HepG2 (cell line): ENCODE data around the gene PSENEN. TPM values are rescaled to one million over a fixed set of nuclear protein-coding genes. Genes with fewer than 3 reads are reported as not detected.
A peak's percentile ranks its signal among the peaks of the same experiment; 100 is the strongest.

Experiments used
- ETV5 ChIP-seq: IDR thresholded peaks from 2 replicates; pipeline ENCODE4 v1.6.1; 2018; ENCODE audit warnings: missing biosample characterization, missing genetic modification reagents, inconsistent platforms, borderline replicate concordance
- FIP1L1 ChIP-seq: fragments of 200-400 bp; formaldehyde crosslinking; IDR thresholded peaks from 2 replicates; pipeline ENCODE4 v1.6.1; 2018; ENCODE audit warnings: low read depth, mild to moderate bottlenecking, low read length, moderate library complexity, borderline replicate concordance; ENCODE audit not compliant: insufficient read depth
- MAZ ChIP-seq, 2 experiments: sonication (generic) in 1 of 2; formaldehyde crosslinking in 1 of 2; IDR thresholded peaks; 2 replicates each; pipeline versions ENCODE4 v1.5.0 to v1.6.1; 2012 to 2020; ENCODE audit warnings: low read depth in 2 of 2, mild to moderate bottlenecking in 2 of 2, borderline replicate concordance in 1 of 2, improper control_type of control experiment in 1 of 2, low read length in 1 of 2, missing genetic modification reagents in 1 of 2, moderate library complexity in 1 of 2
- NCOR1 ChIP-seq: fragments of 200-600 bp; sonication (generic); IDR thresholded peaks from 2 replicates; pipeline ENCODE4 v1.7.0; 2017; ENCODE audit warnings: antibody characterized with exemption, low read length, borderline replicate concordance
- PITX1 ChIP-seq: sonication (generic); formaldehyde crosslinking; IDR thresholded peaks from 2 replicates; pipeline ENCODE4 v1.5.1; 2020; ENCODE audit warnings: mild to moderate bottlenecking, missing genetic modification reagents
- POLR2G ChIP-seq: fragments of 200-400 bp; formaldehyde crosslinking; IDR thresholded peaks from 2 replicates; pipeline ENCODE4 v1.6.1; 2018; ENCODE audit warnings: mild to moderate bottlenecking, low read depth, low read length, moderate library complexity
- RBFOX2 ChIP-seq: fragments of 200-400 bp; formaldehyde crosslinking; IDR thresholded peaks from 2 replicates; pipeline ENCODE4 v1.6.1; 2017; ENCODE audit warnings: low read depth, mild to moderate bottlenecking, low read length
- TEAD2 ChIP-seq: sonication (generic); formaldehyde crosslinking; IDR thresholded peaks from 2 replicates; pipeline ENCODE4 v1.9.0; 2021; ENCODE audit warnings: missing genetic modification reagents
- YY1 ChIP-seq: IDR thresholded peaks from 2 replicates; pipeline ENCODE4 v1.6.1; 2011; ENCODE audit warnings: low read length, low read depth, moderate library complexity, mild to moderate bottlenecking; ENCODE audit not compliant: insufficient read depth, insufficient replicate concordance
- ZFY ChIP-seq: sonication (generic); formaldehyde crosslinking; IDR thresholded peaks from 2 replicates; pipeline ENCODE4 v1.4.0; 2020; ENCODE audit warnings: missing genetic modification reagents
- ZNF10 ChIP-seq: sonication (generic); formaldehyde crosslinking; IDR thresholded peaks from 2 replicates; pipeline ENCODE4 v1.4.0; 2020; ENCODE audit warnings: mild to moderate bottlenecking, low read depth, missing genetic modification reagents, borderline replicate concordance
- ZNF670 ChIP-seq: sonication (generic); formaldehyde crosslinking; IDR thresholded peaks from 2 replicates; pipeline ENCODE4 v1.8.0; 2022; ENCODE audit warnings: mild to moderate bottlenecking, missing genetic modification reagents, borderline replicate concordance
- ZSCAN12 ChIP-seq: sonication (generic); formaldehyde crosslinking; IDR thresholded peaks from 2 replicates; pipeline ENCODE4 v1.9.0; 2021; ENCODE audit warnings: mild to moderate bottlenecking, missing genetic modification reagents
- polyA plus RNA-seq, 8 experiments: library from polyadenylated mRNA; depleted of rRNA in 3 of 8; stranded (reverse) in 7 of 8; unstranded in 1 of 8; fragments of >200 nt; fragmentation: Illumina TruSeq in 4 of 8; extraction: Trizol in 4 of 8; gene quantifications; 2 replicates each; pipeline versions ENCODE4 v1.2.1 to v1.2.3, GENCODE V29; 2011 to 2016; ENCODE audit warnings: low read depth in 4 of 8, missing spikeins in 1 of 8, mixed read lengths in 1 of 8; ENCODE audit not compliant: insufficient read depth in 1 of 8
- total RNA-seq, 5 experiments: library from RNA; depleted of rRNA; stranded (reverse); fragments of >200 nt; fragmentation: Illumina TruSeq; extraction: Trizol; gene quantifications; 2 replicates each; pipeline ENCODE4 v1.2.3, GENCODE V29; 2016; ENCODE audit warnings: low read depth in 1 of 5
- TF ChIP-seq, protein P1 (sequence below): sonication (generic); formaldehyde crosslinking; conservative IDR thresholded peaks from 2 replicates; pipeline ENCODE4 v1.4.0; 2020; ENCODE audit warnings: missing genetic modification reagents
- TF ChIP-seq, protein P2 (sequence below): sonication (generic); formaldehyde crosslinking; IDR thresholded peaks from 2 replicates; pipeline ENCODE4 v1.4.0; 2020; ENCODE audit warnings: mild to moderate bottlenecking, missing genetic modification reagents
- TF ChIP-seq, protein P3 (sequence below): IDR thresholded peaks from 2 replicates; pipeline ENCODE4 v1.6.1; 2012; ENCODE audit warnings: inconsistent platforms
- TF ChIP-seq, protein P4 (sequence below): sonication (generic); formaldehyde crosslinking; IDR thresholded peaks from 2 replicates; pipeline ENCODE4 v1.4.0; 2020; ENCODE audit warnings: mild to moderate bottlenecking, missing genetic modification reagents, borderline replicate concordance
- TF ChIP-seq, protein P5 (sequence below): sonication (generic); formaldehyde crosslinking; IDR thresholded peaks from 2 replicates; pipeline ENCODE4 v1.4.0; 2020; ENCODE audit warnings: missing genetic modification reagents

Gene PSENEN
- total and polyA plus RNA-seq, 2 of the 13 experiments (the other 11 are each of a cell fraction or from before 2014, with no cell fraction given) = 16.9 to 34.2 TPM

DNA sequence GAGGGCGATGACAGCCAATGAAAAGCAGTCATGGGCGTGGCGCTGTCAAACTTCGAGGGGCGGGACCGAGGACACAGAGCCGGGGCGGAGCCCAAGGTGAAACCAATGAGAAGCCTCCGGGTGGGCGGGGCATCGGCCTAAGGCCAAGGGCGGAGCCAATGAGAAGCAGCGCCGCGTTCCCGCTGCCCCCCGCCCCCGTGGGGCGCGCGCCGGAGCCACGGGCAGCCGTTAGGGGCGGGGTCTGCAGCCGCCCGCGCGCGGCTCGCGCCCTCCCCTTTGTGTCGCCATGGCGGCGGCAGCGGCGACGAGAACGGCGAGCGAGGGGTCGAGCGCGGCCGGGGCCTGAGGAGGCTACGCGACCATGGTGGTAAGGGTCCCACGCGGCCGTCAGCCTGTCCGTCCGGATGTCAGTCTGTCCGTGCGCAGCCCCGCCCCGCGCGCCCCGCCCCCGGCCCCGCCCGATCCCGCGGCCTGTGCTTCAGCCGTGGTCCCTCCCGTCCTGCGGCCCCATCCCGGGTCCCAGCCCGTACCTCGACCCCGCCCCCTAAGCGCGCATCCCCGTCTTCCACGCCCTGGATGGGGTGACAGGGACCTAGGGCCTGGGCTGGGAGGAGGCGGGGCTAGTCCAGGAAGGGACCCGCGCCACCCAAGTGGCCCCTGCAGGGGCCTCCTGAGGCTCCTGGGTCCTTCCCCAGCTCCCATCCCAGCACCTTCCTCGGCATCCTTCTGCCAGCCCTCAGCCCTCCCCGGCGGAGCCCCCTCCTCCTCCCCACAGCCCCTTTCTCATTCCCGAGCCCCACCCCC, 30.0 kb downstream of the PSENEN start, which contains the start of gene ARHGAP33 (continued):
- TF ChIP-seq, protein P1, sequence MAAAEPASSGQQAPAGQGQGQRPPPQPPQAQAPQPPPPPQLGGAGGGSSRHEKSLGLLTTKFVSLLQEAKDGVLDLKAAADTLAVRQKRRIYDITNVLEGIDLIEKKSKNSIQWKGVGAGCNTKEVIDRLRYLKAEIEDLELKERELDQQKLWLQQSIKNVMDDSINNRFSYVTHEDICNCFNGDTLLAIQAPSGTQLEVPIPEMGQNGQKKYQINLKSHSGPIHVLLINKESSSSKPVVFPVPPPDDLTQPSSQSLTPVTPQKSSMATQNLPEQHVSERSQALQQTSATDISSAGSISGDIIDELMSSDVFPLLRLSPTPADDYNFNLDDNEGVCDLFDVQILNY (CRISPR knock-in tag) = no peak
- TF ChIP-seq PITX1 (CRISPR knock-in tag) = no peak
- TF ChIP-seq RBFOX2 = peak; percentile 36; the same call in 1 of the 2 replicates
- TF ChIP-seq TEAD2 (CRISPR knock-in tag) = no peak
- peak; percentile 83 for TF ChIP-seq YY1
- no peak for TF ChIP-seq ZSCAN12 (CRISPR knock-in tag)
- TF ChIP-seq, protein P2, sequence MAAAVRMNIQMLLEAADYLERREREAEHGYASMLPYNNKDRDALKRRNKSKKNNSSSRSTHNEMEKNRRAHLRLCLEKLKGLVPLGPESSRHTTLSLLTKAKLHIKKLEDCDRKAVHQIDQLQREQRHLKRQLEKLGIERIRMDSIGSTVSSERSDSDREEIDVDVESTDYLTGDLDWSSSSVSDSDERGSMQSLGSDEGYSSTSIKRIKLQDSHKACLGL = no peak
- no peak for TF ChIP-seq NCOR1
- no peak for TF ChIP-seq FIP1L1
- no peak for TF ChIP-seq ZNF10 (CRISPR knock-in tag)
- peak; percentile 35; the same call in 1 of the 2 replicates for TF ChIP-seq ZFY (CRISPR knock-in tag)
- TF ChIP-seq, protein P3, sequence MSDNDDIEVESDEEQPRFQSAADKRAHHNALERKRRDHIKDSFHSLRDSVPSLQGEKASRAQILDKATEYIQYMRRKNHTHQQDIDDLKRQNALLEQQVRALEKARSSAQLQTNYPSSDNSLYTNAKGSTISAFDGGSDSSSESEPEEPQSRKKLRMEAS = peak; percentile 39; the same call in 1 of the 2 replicates
- no peak for TF ChIP-seq ETV5 (CRISPR knock-in tag)
- peak; percentile 69; the same call in 1 of the 2 replicates for TF ChIP-seq MAZ (IDR thresholded peaks at IDR 0.05; ENCODE audit: borderline replicate concordance, low read depth, low read length)
- TF ChIP-seq MAZ (CRISPR knock-in tag; IDR thresholded peaks at IDR 0.05; ENCODE audit: low read depth) = 0 out of 2 replicates have a peak, but pooled peaks have one; percentile 51
- TF ChIP-seq, protein P4, sequence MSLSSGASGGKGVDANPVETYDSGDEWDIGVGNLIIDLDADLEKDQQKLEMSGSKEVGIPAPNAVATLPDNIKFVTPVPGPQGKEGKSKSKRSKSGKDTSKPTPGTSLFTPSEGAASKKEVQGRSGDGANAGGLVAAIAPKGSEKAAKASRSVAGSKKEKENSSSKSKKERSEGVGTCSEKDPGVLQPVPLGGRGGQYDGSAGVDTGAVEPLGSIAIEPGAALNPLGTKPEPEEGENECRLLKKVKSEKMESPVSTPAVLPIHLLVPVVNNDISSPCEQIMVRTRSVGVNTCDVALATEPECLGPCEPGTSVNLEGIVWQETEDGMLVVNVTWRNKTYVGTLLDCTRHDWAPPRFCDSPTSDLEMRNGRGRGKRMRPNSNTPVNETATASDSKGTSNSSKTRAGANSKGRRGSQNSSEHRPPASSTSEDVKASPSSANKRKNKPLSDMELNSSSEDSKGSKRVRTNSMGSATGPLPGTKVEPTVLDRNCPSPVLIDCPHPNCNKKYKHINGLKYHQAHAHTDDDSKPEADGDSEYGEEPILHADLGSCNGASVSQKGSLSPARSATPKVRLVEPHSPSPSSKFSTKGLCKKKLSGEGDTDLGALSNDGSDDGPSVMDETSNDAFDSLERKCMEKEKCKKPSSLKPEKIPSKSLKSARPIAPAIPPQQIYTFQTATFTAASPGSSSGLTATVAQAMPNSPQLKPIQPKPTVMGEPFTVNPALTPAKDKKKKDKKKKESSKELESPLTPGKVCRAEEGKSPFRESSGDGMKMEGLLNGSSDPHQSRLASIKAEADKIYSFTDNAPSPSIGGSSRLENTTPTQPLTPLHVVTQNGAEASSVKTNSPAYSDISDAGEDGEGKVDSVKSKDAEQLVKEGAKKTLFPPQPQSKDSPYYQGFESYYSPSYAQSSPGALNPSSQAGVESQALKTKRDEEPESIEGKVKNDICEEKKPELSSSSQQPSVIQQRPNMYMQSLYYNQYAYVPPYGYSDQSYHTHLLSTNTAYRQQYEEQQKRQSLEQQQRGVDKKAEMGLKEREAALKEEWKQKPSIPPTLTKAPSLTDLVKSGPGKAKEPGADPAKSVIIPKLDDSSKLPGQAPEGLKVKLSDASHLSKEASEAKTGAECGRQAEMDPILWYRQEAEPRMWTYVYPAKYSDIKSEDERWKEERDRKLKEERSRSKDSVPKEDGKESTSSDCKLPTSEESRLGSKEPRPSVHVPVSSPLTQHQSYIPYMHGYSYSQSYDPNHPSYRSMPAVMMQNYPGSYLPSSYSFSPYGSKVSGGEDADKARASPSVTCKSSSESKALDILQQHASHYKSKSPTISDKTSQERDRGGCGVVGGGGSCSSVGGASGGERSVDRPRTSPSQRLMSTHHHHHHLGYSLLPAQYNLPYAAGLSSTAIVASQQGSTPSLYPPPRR (CRISPR knock-in tag) = no peak
- TF ChIP-seq POLR2G = 0 out of 2 replicates have a peak, but pooled peaks have one; percentile 33
- no peak for TF ChIP-seq ZNF670 (CRISPR knock-in tag)
- TF ChIP-seq, protein P5, sequence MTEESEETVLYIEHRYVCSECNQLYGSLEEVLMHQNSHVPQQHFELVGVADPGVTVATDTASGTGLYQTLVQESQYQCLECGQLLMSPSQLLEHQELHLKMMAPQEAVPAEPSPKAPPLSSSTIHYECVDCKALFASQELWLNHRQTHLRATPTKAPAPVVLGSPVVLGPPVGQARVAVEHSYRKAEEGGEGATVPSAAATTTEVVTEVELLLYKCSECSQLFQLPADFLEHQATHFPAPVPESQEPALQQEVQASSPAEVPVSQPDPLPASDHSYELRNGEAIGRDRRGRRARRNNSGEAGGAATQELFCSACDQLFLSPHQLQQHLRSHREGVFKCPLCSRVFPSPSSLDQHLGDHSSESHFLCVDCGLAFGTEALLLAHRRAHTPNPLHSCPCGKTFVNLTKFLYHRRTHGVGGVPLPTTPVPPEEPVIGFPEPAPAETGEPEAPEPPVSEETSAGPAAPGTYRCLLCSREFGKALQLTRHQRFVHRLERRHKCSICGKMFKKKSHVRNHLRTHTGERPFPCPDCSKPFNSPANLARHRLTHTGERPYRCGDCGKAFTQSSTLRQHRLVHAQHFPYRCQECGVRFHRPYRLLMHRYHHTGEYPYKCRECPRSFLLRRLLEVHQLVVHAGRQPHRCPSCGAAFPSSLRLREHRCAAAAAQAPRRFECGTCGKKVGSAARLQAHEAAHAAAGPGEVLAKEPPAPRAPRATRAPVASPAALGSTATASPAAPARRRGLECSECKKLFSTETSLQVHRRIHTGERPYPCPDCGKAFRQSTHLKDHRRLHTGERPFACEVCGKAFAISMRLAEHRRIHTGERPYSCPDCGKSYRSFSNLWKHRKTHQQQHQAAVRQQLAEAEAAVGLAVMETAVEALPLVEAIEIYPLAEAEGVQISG (CRISPR knock-in tag) = peak; percentile 43; the same call in 1 of the 2 replicates
